OCI-LY7 (cell line): ENCODE data around the gene GPR135. TPM values are rescaled to one million over a fixed set of nuclear protein-coding genes. Genes with fewer than 3 reads are reported as not detected.
A peak's percentile ranks its signal among the peaks of the same experiment; 100 is the strongest.

Experiments used
- Bru-seq: library from RNA; stranded (reverse); fragments of 400-500 nt; gene quantifications from one replicate; lab custom pipeline; 2021; lab: Mats Ljungman, UMichigan
- BruChase-seq, 2 experiments: library from RNA; stranded (reverse); fragments of 400-500 nt; gene quantifications; one replicate each; lab custom pipeline; 2021; lab: Mats Ljungman, UMichigan
- BruUV-seq: library from RNA; stranded (reverse); fragments of 400-500 nt; replicated peaks from 2 replicates; lab custom pipeline; 2021; lab: Mats Ljungman, UMichigan
- CTCF ChIA-PET: fragments of 300-600 bp; sonication (Branson Sonifier 250); formaldehyde crosslinking; loops from one replicate; lab custom pipeline; 2022; ENCODE audit warnings: antibody characterized with exemption; ENCODE audit not compliant: unreplicated experiment; lab: Charles Lee
- POLR2A ChIA-PET: fragments of 300-600 bp; sonication (Branson Sonifier 250); formaldehyde crosslinking; loops from one replicate; lab custom pipeline; 2022; ENCODE audit warnings: antibody characterized with exemption; lab: Charles Lee
- DNase-seq: peaks from one replicate; pipeline ENCODE4 v3.0.0-alpha.2; 2015; ENCODE audit warnings: low spot score
- H2AFZ ChIP-seq: fragments of 200-600 bp; sonication (generic), shearing (Covaris generic); 2 replicates; pipeline ENCODE4 v1.6.1; 2014; ENCODE audit warnings: mild to moderate bottlenecking, antibody characterized with exemption, low read length, moderate library complexity
- H3K27ac ChIP-seq: fragments of 200-600 bp; sonication (generic); 2 replicates; pipeline ENCODE4 v1.5.1; 2014; ENCODE audit warnings: mixed run types, low read depth, mild to moderate bottlenecking, moderate library complexity, low read length, inconsistent platforms; ENCODE audit not compliant: poor library complexity, severe bottlenecking
- H3K36me3 ChIP-seq: fragments of 200-600 bp; sonication (generic); 2 replicates; pipeline ENCODE4 v1.6.1; 2014; ENCODE audit warnings: mild to moderate bottlenecking, antibody characterized with exemption, low read length, moderate library complexity, mixed read lengths; ENCODE audit not compliant: insufficient read depth
- H3K4me1 ChIP-seq: fragments of 200-600 bp; sonication (generic); 2 replicates; pipeline ENCODE4 v1.5.1; 2014; ENCODE audit warnings: mild to moderate bottlenecking, low read length; ENCODE audit not compliant: insufficient read depth, poor library complexity, severe bottlenecking
- H3K4me2 ChIP-seq: fragments of 200-600 bp; sonication (generic); 2 replicates; pipeline ENCODE4 v1.6.1; 2014; ENCODE audit warnings: mild to moderate bottlenecking, low read length
- H3K4me3 ChIP-seq: fragments of 200-600 bp; sonication (generic); 2 replicates; pipeline ENCODE4 v1.5.1; 2014; ENCODE audit warnings: mild to moderate bottlenecking, low read depth, low read length; ENCODE audit not compliant: poor library complexity, severe bottlenecking
- H3K79me2 ChIP-seq: fragments of 200-600 bp; sonication (generic); 2 replicates; pipeline ENCODE4 v1.6.1; 2016; ENCODE audit warnings: low read depth, mild to moderate bottlenecking, low read length, moderate library complexity, mixed read lengths; ENCODE audit not compliant: insufficient read depth
- H3K9me2 ChIP-seq: fragments of 200-600 bp; sonication (generic); 2 replicates; pipeline ENCODE4 v1.6.1; 2016; ENCODE audit warnings: mild to moderate bottlenecking, low read length, mixed read lengths; ENCODE audit not compliant: insufficient read depth
- H3K9me3 ChIP-seq: fragments of 200-600 bp; sonication (generic); 2 replicates; pipeline ENCODE4 v1.6.1; 2014; ENCODE audit warnings: mild to moderate bottlenecking, mixed run types, low read length, mixed read lengths
- H4K20me1 ChIP-seq: fragments of 200-600 bp; sonication (generic); 2 replicates; pipeline ENCODE4 v1.6.1; 2014; ENCODE audit warnings: mild to moderate bottlenecking, antibody characterized with exemption, low read length, moderate library complexity, mixed read lengths; ENCODE audit not compliant: insufficient read depth
- CTCF ChIP-seq: fragments of 200-600 bp; sonication (generic); conservative IDR thresholded peaks from 2 replicates; pipeline ENCODE4 v1.5.1; 2014; ENCODE audit warnings: mild to moderate bottlenecking, antibody characterized with exemption, low read length, moderate library complexity, mixed read lengths
- EZH2phosphoT487 ChIP-seq: fragments of 200-600 bp; sonication (generic); IDR thresholded peaks from 2 replicates; pipeline ENCODE4 v1.6.1; 2018; ENCODE audit warnings: low read depth, borderline replicate concordance, mild to moderate bottlenecking, mixed run types, antibody characterized with exemption, low read length, moderate library complexity, mixed read lengths
- intact Hi-C: fragments of 100-400 bp; cut with micrococcal nuclease; formaldehyde crosslinking; loops from one replicate; pipeline ENCODE4 v1.10.0; 2022; ENCODE audit not compliant: unreplicated experiment
- long read RNA-seq: library from polyadenylated mRNA; stranded (forward); transcript quantifications from one replicate; pipeline ENCODE4 v2.0.0, GENCODE V29; 2022
- total RNA-seq, 2 experiments: library from RNA; depleted of rRNA in 1 of 2; stranded (reverse); fragments of >200 nt in 1 of 2; shearing (Covaris generic) in 1 of 2; gene quantifications; 2 replicates each; pipeline ENCODE4 v1.2.3, GENCODE V29; 2014 to 2022

GPR135 gene
- total RNA-seq (2014; rRNA removed; shearing (Covaris generic)) (4.8 and 6.5 TPM in 2 replicates), total RNA-seq (2022) (10.7 and 10.9 TPM in 2 replicates), Bru-seq, nascent RNA (percentile 72 among the genes with signal in this experiment), BruChase-seq, experiment 1, labeled RNA remaining after a 6-hour chase (percentile 86 among the genes with signal in this experiment), BruChase-seq, experiment 2, labeled RNA remaining after a 2-hour chase (percentile 88 among the genes with signal in this experiment)
- long read RNA-seq, full-length matches to known transcripts = 1 of 6 reads
- long read RNA-seq, partial matches to known transcripts = 4 of 6 reads
- long read RNA-seq, other reads (novel, unspliced or antisense) = 1 of 6 reads

GRCh38 chr14:59465316-59466135, at the start of gene GPR135:
TSS of gene GPR135 (minus strand) at chr14:59465380. CDS start at chr14:59465226, 154 bp downstream.
- H3K4me2 ChIP-seq = peak within 1 kb of the TSS; percentile 70
- H3K79me2 ChIP-seq = no peaks in the 10 kb centered on the region
- no peak within 1 kb of the TSS for H3K27ac ChIP-seq
- peaks cover 3% of the 10 kb centered on the region for H3K4me1 ChIP-seq
- no peak for DNase-seq
- peak within 1 kb of the TSS; percentile 66 for H3K4me3 ChIP-seq
- peaks cover 32% of the 10 kb centered on the region for H3K36me3 ChIP-seq
- BruUV-seq = no TSS peak
- ChIA-PET CTCF (no interaction called here), POLR2A (interaction anchor here (0.6 to 1.2 kb wide), 3 partner anchors 10 to 19 kb away, joined by 3 to 10 read pairs (median 4); partner anchors contain the start of genes JKAMP and L3HYPDH)
- peak within 1 kb of the TSS; percentile 64 for H2AFZ ChIP-seq
- no peak for TF ChIP-seq CTCF
- intact Hi-C loops = no loop called here
- no peaks in the 10 kb centered on the region for H4K20me1 ChIP-seq
- no peaks in the 10 kb centered on the region for H3K9me3 ChIP-seq
- H3K9me2 ChIP-seq = no peaks in the 10 kb centered on the region

GRCh38 chr14:59511916-59512575, 46.9 kb upstream of the GPR135 start:
- Histone ChIP-seq H3K4me1 (no peaks in the 10 kb centered on the region), H3K36me3 (no peaks in the 10 kb centered on the region), H3K9me2 (no peaks in the 10 kb centered on the region), H3K4me3 (no peak overlapping the region), H3K4me2 (no peak overlapping the region), H2AFZ (no peak overlapping the region), H3K27ac (no peak overlapping the region), H4K20me1 (no peaks in the 10 kb centered on the region), H3K9me3 (no peaks in the 10 kb centered on the region), H3K79me2 (no peaks in the 10 kb centered on the region)
- DNase-seq = peak; percentile 29
- CTCF ChIA-PET = no interaction called here
- intact Hi-C loops = loop anchor here (2.0 kb wide), 1 partner anchor 671 kb away; no protein-coding TSS in a partner anchor
- POLR2A ChIA-PET = interaction anchor here (0.6 to 1.1 kb wide), 3 partner anchors 28 to 149 kb away, joined by 4 to 6 read pairs (median 4); partner anchors contain the start of gene L3HYPDH
- TF ChIP-seq CTCF (peak; percentile 86), EZH2phosphoT487 (no peak)
- no TSS peak for BruUV-seq
